Measurements from ENCODE around the gene DPYD. TPM values are rescaled to one million over a fixed set of nuclear protein-coding genes. Genes with fewer than 3 reads are reported as not detected.

Gene DPYD
- total RNA-seq, 1 experiment from 2014 or later = 12.8 TPM

- POLR2A ChIA-PET (ENCODE audit: unreplicated experiment) = no interaction called here
- Histone ChIP-seq H2AFZ (ENCODE audit: low read length) (no peak overlapping the region), H3K9ac (ENCODE audit: low read length) (no peak overlapping the region), H4K20me1 (ENCODE audit: low read length) (no peaks in the 10 kb centered on the region), H3K27me3 (ENCODE audit: low read length) (no peaks in the 10 kb centered on the region), H3K27ac (ENCODE audit: low read length) (no peak overlapping the region), H3K9me3 (ENCODE audit: low read length) (no peaks in the 10 kb centered on the region), H3K79me2 (ENCODE audit: low read length) (no peaks in the 10 kb centered on the region), H3K4me1 (ENCODE audit: insufficient read depth, low read length) (no peaks in the 10 kb centered on the region), H3K9me2 (replicated peaks; ENCODE audit: low read length) (no peaks in the 10 kb centered on the region), H3K36me3 (ENCODE audit: low read depth, low read length) (no peaks in the 10 kb centered on the region), H3K4me2 (ENCODE audit: low read length) (no peak overlapping the region), H3F3A (ENCODE audit: low read length, unreplicated experiment) (no peaks in the 10 kb centered on the region), H3K4me3 (ENCODE audit: low read length) (no peak overlapping the region)
- TF ChIP-seq EZH2 (IDR thresholded peaks at IDR 0.05; ENCODE audit: low read length, unreplicated experiment) (no peak), EZH2phosphoT487 (IDR thresholded peaks at IDR 0.05; ENCODE audit: borderline replicate concordance, low read length) (no peak)
- TF ChIP-seq, protein P1, sequence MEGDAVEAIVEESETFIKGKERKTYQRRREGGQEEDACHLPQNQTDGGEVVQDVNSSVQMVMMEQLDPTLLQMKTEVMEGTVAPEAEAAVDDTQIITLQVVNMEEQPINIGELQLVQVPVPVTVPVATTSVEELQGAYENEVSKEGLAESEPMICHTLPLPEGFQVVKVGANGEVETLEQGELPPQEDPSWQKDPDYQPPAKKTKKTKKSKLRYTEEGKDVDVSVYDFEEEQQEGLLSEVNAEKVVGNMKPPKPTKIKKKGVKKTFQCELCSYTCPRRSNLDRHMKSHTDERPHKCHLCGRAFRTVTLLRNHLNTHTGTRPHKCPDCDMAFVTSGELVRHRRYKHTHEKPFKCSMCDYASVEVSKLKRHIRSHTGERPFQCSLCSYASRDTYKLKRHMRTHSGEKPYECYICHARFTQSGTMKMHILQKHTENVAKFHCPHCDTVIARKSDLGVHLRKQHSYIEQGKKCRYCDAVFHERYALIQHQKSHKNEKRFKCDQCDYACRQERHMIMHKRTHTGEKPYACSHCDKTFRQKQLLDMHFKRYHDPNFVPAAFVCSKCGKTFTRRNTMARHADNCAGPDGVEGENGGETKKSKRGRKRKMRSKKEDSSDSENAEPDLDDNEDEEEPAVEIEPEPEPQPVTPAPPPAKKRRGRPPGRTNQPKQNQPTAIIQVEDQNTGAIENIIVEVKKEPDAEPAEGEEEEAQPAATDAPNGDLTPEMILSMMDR (conservative IDR thresholded peaks at IDR 0.05; ENCODE audit: low read depth, low read length) = peak; percentile 66
- CTCF ChIA-PET = interaction anchor here (0.6 kb wide), 1 partner anchor 56 kb away, joined by 4 read pairs; no protein-coding TSS in a partner anchor
- intact Hi-C loops (cut with micrococcal nuclease) = loop anchor here (1.0 kb wide), 1 partner anchor 84 kb away; no protein-coding TSS in a partner anchor
- DNase-seq = peak; percentile 51
- peak; percentile 52; the same call in 1 of the 2 replicates for ATAC-seq
- no TSS peak for BruUV-seq (replicated peaks)
Observed at GRCh38 chr1:97050506-97050905, 870.3 kb downstream of the DPYD start.

DNA sequence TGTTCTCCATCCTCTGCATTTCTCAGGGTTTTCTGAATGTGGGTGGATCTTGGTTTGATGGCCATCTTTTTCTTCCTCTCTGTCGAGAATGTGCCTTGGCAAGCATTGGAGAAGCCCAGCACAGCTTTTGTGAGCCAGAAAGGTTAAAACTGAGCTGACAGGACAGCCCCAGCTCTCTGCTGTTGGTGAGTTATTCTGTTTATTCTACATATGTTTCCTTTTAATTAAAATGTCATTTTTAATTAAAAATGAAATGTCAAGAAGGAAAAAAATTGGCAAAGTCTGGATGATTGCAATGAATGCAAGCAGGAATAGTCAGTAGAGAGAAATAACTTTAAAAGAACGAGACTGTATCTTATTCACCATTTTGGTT is 873.4 kb downstream of the DPYD start:
- TF ChIP-seq EZH2phosphoT487 (IDR thresholded peaks at IDR 0.05; ENCODE audit: borderline replicate concordance, low read length) (no peak), EZH2 (IDR thresholded peaks at IDR 0.05; ENCODE audit: low read length, unreplicated experiment) (no peak)
- TF ChIP-seq, protein P1 (conservative IDR thresholded peaks at IDR 0.05; ENCODE audit: low read depth, low read length) = no peak
- DNase-seq = no peak
- Histone ChIP-seq H3K9me3 (ENCODE audit: low read length) (no peaks in the 10 kb centered on the region; the same call in 1 of the 2 replicates), H3K36me3 (ENCODE audit: low read depth, low read length) (no peaks in the 10 kb centered on the region), H3K79me2 (ENCODE audit: low read length) (no peaks in the 10 kb centered on the region), H3F3A (ENCODE audit: low read length, unreplicated experiment) (no peaks in the 10 kb centered on the region), H3K9me2 (replicated peaks; ENCODE audit: low read length) (no peaks in the 10 kb centered on the region; the same call in 1 of the 2 replicates), H3K4me3 (ENCODE audit: low read length) (no peak overlapping the region), H3K27ac (ENCODE audit: low read length) (no peak overlapping the region), H3K27me3 (ENCODE audit: low read length) (no peaks in the 10 kb centered on the region), H3K9ac (ENCODE audit: low read length) (no peak overlapping the region), H4K20me1 (ENCODE audit: low read length) (no peaks in the 10 kb centered on the region), H3K4me2 (ENCODE audit: low read length) (no peak overlapping the region), H3K4me1 (ENCODE audit: insufficient read depth, low read length) (no peaks in the 10 kb centered on the region), H2AFZ (ENCODE audit: low read length) (no peak overlapping the region)
- intact Hi-C loops (cut with micrococcal nuclease) = no loop called here
- ChIA-PET POLR2A (ENCODE audit: unreplicated experiment) (no interaction called here), CTCF (interaction anchor here (1.0 kb wide), 1 partner anchor 78 kb away, joined by 3 read pairs; no protein-coding TSS in a partner anchor)
- no TSS peak for BruUV-seq (replicated peaks)
- no peak for ATAC-seq

GRCh38 chr1:97046765-97047420 is 873.9 kb downstream of the DPYD start:
- no peak for TF ChIP-seq EZH2 (IDR thresholded peaks at IDR 0.05; ENCODE audit: low read length, unreplicated experiment)
- TF ChIP-seq, protein P1 (conservative IDR thresholded peaks at IDR 0.05; ENCODE audit: low read depth, low read length) = no peak
- TF ChIP-seq EZH2phosphoT487 (IDR thresholded peaks at IDR 0.05; ENCODE audit: borderline replicate concordance, low read length) = no peak
- Histone ChIP-seq H3K27me3 (ENCODE audit: low read length) (no peaks in the 10 kb centered on the region), H3F3A (ENCODE audit: low read length, unreplicated experiment) (no peaks in the 10 kb centered on the region), H3K9me3 (ENCODE audit: low read length) (no peaks in the 10 kb centered on the region; the same call in 1 of the 2 replicates), H3K4me3 (ENCODE audit: low read length) (no peak overlapping the region), H3K9ac (ENCODE audit: low read length) (no peak overlapping the region), H2AFZ (ENCODE audit: low read length) (no peak overlapping the region), H3K79me2 (ENCODE audit: low read length) (no peaks in the 10 kb centered on the region), H3K36me3 (ENCODE audit: low read depth, low read length) (no peaks in the 10 kb centered on the region), H3K4me1 (ENCODE audit: insufficient read depth, low read length) (no peaks in the 10 kb centered on the region), H3K9me2 (replicated peaks; ENCODE audit: low read length) (no peaks in the 10 kb centered on the region; the same call in 1 of the 2 replicates), H3K4me2 (ENCODE audit: low read length) (no peak overlapping the region), H4K20me1 (ENCODE audit: low read length) (no peaks in the 10 kb centered on the region), H3K27ac (ENCODE audit: low read length) (no peak overlapping the region)
- intact Hi-C loops (cut with micrococcal nuclease) = no loop called here
- DNase-seq (no peak), ATAC-seq (no peak)
- POLR2A ChIA-PET (ENCODE audit: unreplicated experiment) = no interaction called here
- CTCF ChIA-PET = no interaction called here
- no TSS peak for BruUV-seq (replicated peaks)

All from PC-3 (cell line).